Measurements from ENCODE around the gene ZW10.

Gene ZW10

DNA sequence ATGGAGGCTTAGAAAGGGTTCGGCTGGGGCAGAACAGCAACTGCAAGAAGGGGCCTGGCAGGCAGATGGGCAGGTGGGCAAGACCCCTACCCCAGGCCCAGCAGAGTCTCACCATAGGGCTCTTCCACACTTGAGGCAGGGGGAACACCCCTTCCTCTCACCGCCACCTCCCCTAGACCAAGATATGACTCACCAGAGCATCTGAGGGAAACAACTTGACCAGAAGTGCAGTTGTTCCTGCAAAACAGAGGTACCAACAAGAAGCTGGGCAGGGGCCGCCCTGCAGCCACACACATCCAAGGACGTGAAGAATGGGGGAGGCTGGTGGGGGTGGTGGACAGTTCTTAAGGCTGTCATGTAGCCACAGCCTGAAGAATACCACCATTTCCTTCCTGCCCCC, 78.3 kb downstream of the ZW10 start:
- DNase-seq: no peak

GRCh38 chr11:113694390-113694789, 79.1 kb downstream of the ZW10 start:
- no peak for DNase-seq

DNA sequence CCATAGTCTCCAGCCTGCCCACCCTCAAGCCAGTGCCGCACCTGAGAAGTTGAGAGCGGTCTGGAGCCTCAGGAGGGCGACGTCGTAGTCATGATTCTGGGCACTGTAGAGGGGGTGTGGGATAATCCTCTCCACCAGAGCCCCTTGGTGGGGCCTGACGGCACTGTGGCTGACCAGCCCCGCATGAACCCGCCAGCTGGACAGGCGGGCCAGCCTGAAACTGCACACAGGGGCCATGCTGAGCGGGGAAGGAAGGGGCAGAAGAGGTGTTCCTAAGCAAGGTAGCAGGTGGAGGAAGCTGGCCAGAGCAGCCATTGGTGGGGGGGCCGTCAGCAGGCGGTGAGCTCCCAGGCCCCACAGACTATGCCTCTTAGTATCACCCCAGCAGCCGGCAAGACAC, 80.5 kb downstream of the ZW10 start:
- no peak for DNase-seq

DNA sequence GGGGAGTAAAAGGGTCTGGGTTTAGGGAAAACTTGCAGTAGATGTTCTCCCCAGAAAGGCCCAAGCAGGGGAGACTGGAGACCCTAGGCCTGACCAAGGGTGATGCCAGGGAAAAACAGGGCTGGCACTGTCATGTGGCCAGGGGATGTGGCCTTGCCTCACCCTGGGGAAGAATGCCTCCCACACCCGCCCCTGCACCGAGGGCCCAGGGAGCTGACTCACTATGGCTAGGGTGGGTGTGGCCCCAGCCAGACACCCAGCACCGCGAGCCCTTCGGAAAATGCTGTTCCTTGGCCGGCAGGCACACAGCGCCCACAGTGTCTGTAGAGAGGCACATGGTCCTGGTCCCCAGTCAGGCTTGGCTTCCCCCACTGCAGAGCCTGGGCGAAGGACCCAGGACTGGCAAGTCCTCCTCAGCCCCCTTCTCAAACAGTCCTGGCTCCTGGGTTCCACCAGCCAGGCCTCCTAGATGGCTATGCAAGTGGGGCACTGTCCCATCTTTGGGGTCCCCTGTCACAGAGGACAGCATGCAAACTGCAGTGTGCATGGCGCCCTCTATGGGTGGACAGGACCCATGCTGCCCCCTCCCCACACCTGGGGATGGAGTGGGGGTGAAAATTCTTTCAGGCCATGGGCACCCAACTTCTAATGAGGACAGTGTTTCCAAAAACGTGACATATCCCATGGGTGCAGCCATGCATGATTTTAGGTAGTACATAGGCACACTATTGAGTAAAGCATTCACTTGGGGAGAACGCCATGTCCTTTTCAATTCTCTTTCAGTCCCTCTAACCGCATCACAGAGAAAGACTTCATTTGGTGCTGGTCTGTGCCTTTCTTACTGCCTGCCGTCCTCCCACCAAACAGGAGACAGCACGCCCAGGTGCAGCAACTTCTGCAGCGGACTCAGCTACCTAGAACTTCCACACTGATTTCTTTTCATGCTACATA, 82.6 kb downstream of the ZW10 start:
- DNase-seq: no peak

DNA sequence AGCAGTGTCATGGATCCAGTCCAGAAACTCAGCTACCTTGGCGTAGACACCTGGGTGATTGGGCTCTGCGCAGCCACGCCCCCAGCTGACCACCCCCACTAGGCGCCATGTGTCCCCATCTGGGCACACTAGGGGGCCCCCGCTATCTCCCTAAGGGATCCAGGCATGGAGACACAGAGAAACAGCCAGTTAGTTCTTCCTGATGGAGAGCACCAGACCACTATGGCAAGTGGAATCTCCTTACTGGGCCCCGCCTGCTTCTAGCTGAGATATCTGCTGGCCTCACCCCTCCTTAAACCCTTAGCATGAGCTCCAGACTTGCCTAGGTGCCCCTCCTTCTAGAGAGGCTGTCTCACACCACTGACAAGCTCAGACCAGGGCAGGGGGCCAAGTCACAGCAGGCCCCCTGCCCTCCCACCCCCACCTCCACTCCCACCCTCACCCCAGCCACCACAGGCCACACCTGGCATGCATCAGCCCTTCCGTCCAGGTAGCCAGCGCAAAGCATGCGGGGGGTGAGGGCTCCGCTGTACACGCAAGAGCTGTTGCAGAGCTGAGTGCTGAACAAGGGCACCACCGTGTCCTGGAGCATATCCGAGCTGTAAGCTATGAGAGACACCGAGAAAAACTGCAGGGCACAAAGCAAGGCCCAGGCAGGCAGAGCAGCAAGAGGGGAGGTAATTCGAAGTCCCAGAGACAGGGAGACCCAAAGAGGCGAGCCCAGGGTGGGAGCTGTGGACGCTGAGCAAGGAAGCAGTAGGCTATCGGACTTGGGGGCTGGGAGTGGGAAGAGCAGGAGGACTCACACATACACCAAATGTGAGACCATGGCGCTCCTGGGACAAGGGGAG, 83.5 kb downstream of the ZW10 start:
- no peak for DNase-seq

DNA sequence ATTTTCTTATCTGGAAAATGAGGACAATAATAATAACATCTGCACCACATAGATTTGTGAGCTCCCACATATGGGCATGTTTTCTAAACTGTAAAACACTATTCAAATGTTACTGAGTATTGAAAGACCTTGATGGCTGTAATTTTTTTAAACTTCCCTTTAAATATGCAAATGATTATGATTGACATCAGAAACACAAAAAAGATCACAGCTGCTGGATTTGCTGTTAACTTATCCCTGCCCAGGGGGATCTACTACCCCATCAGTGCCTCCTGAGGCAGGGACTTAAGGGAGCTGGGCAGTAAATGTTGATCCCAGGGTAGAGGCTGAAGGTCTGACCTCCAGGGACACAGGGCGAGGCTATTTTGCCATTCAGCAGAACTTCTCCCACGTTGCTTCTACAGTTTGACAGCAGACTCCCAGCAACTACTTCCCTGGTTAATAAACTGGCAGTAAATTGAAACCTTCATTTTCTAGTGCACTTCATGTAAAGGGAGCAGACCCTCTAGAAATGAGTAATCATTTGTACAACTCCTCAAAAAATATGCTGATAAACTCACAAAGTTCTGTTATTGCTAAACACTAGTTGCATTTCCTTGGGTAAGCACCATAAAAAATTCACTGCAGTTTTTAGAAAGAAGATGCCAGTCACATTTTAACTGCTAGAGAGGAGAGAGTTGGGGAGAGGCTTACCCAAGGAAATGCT, 87.7 kb downstream of the ZW10 start:
- DNase-seq: no peak

- no peak for DNase-seq
These were observed 89.0 kb downstream of the ZW10 start for GRCh38 chr11:113684496-113684895.

DNA sequence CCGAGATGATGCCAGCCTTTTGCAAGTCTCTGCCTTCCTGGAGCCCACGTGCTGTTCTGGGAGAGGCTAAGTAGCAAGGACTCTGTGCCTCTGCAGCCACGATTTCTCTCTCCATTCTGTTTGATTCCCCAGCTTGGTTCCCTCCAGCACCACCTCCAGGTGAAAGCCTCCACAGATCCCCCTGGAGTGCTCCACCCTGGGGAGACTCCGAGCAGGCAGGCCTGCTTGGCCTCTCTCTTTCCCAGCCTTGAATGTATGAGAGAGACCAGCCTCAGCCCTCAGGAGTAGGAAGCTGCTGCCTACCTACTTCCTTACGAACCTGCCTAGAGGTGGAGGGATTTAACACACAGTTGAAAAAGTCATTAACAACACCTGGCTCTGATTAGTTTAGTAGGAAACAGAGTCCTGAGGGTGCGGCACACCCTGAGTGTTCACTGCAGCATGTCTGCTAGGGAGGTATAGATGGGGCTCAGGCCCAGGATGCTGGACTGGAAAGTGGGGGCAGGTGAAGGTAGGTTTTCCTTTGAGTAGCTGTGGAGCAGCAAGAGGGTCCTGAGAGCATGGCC, 89.9 kb downstream of the ZW10 start:
- DNase-seq: no peak
